Measurements from ENCODE around the gene SLC44A5.

Gene SLC44A5

DNA sequence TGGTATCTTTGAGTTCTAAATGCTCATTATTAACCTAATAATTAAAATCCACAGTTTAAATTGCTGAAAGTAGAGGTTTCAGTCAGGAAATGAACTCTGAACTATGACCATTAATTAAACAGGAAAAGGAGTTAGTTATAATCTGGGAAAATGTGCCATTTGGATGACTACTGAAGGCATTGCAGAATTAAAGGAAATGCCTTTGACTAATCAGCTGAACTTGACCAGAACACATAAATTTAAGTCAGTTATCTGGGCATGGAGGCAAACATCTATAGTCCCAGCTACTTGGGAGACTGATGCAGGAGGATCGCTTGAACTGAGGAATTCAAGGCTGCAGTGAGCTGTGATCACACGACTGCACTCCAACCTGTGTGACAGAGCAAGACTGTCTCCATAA is 31.9 kb downstream of the SLC44A5 start:
- H2AFZ ChIP-seq (ENCODE audit: low read length) = no peak overlapping the region

DNA sequence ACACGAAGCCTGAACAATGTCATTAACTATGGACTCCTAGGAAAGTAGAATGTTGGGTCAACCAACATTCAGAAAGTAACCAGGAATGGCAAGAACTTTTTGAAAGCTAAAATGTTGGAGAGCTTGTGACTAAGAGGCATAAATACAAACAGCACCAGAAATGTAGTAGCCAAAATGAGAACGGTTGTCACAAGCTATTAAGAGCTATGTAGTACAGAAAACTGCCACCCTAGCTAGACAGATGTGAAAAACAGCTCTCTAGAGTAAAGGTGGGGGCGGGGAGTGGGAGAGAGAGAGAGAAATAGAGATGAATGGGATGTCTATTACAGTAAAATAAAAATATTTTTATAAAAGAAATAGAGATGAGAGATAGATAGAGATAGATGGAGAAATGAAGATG is 35.1 kb downstream of the SLC44A5 start:
- no peaks in the 10 kb centered on the region for H3K79me2 ChIP-seq (ENCODE audit: insufficient read depth, low read length)
- H3K9me2 ChIP-seq (ENCODE audit: low read depth, low read length) = no peaks in the 10 kb centered on the region
- TF ChIP-seq EZH2 (IDR thresholded peaks at IDR 0.05; ENCODE audit: borderline replicate concordance, low read length) = no peak
- no peak for TF ChIP-seq CTCF (IDR thresholded peaks at IDR 0.05; ENCODE audit: low read length)
- no peak overlapping the region for H2AFZ ChIP-seq (ENCODE audit: low read length)
- no peak overlapping the region for H3K4me2 ChIP-seq (ENCODE audit: low read length)
- no peak overlapping the region for H3K27ac ChIP-seq (ENCODE audit: low read depth, low read length, poor library complexity, severe bottlenecking)
- H3K9me3 ChIP-seq (ENCODE audit: low read length) = no peaks in the 10 kb centered on the region
- H3F3A ChIP-seq (ENCODE audit: insufficient read depth, low read length) = no peaks in the 10 kb centered on the region
- no peaks in the 10 kb centered on the region for H4K20me1 ChIP-seq (ENCODE audit: insufficient read depth, low read length)
- no peak overlapping the region for H3K4me3 ChIP-seq (ENCODE audit: low read depth, low read length, poor library complexity, severe bottlenecking)
- no peaks in the 10 kb centered on the region for H3K36me3 ChIP-seq (ENCODE audit: insufficient read depth, low read length)
- no peak overlapping the region for H3K9ac ChIP-seq (ENCODE audit: low read length)
- H3K27me3 ChIP-seq (ENCODE audit: insufficient read depth, low read length) = no peaks in the 10 kb centered on the region
- no peaks in the 10 kb centered on the region for H3K4me1 ChIP-seq (ENCODE audit: insufficient read depth, low read length, severe bottlenecking)

More for the DNA sequence above, 31.9 kb downstream of the SLC44A5 start:
- no peaks in the 10 kb centered on the region for H3K4me1 ChIP-seq (ENCODE audit: insufficient read depth, low read length, severe bottlenecking)
- H3K4me3 ChIP-seq (ENCODE audit: low read depth, low read length, poor library complexity, severe bottlenecking) = no peak overlapping the region
- H3F3A ChIP-seq (ENCODE audit: insufficient read depth, low read length) = no peaks in the 10 kb centered on the region
- no peaks in the 10 kb centered on the region for H3K9me2 ChIP-seq (ENCODE audit: low read depth, low read length)
- no peak overlapping the region for H3K9ac ChIP-seq (ENCODE audit: low read length)
- no peak overlapping the region for H3K27ac ChIP-seq (ENCODE audit: low read depth, low read length, poor library complexity, severe bottlenecking)
- no peaks in the 10 kb centered on the region for H3K9me3 ChIP-seq (ENCODE audit: low read length)
- no peaks in the 10 kb centered on the region for H4K20me1 ChIP-seq (ENCODE audit: insufficient read depth, low read length)
- no peaks in the 10 kb centered on the region for H3K79me2 ChIP-seq (ENCODE audit: insufficient read depth, low read length)
- no peaks in the 10 kb centered on the region for H3K27me3 ChIP-seq (ENCODE audit: insufficient read depth, low read length)
- H3K4me2 ChIP-seq (ENCODE audit: low read length) = no peak overlapping the region
- no peaks in the 10 kb centered on the region for H3K36me3 ChIP-seq (ENCODE audit: insufficient read depth, low read length)
- TF ChIP-seq EZH2 (IDR thresholded peaks at IDR 0.05; ENCODE audit: borderline replicate concordance, low read length) (no peak), CTCF (IDR thresholded peaks at IDR 0.05; ENCODE audit: low read length) (no peak)

DNA sequence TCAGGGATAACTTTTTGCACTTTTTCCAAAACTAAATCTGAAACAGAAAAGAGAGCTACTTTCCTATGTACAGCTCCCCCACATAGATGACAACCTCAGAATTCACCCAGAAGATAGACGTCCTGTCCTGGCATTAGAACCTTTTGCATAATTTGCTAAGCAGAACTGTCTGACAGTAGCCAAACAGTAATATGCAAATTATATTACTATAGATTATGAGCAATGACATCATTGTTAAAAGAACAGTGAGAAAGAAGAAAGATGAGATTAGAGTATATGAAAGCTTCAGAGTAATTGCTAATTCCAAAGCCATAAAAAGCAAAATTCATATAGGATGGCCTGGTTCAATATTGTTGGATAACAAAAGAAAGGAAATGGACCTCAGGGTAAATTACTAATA is 43.7 kb downstream of the SLC44A5 start:
- Histone ChIP-seq H3K79me2 (ENCODE audit: insufficient read depth, low read length) (no peaks in the 10 kb centered on the region), H3K9me3 (ENCODE audit: low read length) (no peaks in the 10 kb centered on the region), H3K4me3 (ENCODE audit: low read depth, low read length, poor library complexity, severe bottlenecking) (no peak overlapping the region), H3K9ac (ENCODE audit: low read length) (no peak overlapping the region), H3K36me3 (ENCODE audit: insufficient read depth, low read length) (no peaks in the 10 kb centered on the region), H3K27me3 (ENCODE audit: insufficient read depth, low read length) (no peaks in the 10 kb centered on the region), H4K20me1 (ENCODE audit: insufficient read depth, low read length) (no peaks in the 10 kb centered on the region), H2AFZ (ENCODE audit: low read length) (no peak overlapping the region), H3K27ac (ENCODE audit: low read depth, low read length, poor library complexity, severe bottlenecking) (no peak overlapping the region), H3K9me2 (ENCODE audit: low read depth, low read length) (no peaks in the 10 kb centered on the region), H3K4me1 (ENCODE audit: insufficient read depth, low read length, severe bottlenecking) (no peaks in the 10 kb centered on the region), H3K4me2 (ENCODE audit: low read length) (no peak overlapping the region), H3F3A (ENCODE audit: insufficient read depth, low read length) (no peaks in the 10 kb centered on the region)
- TF ChIP-seq EZH2 (IDR thresholded peaks at IDR 0.05; ENCODE audit: borderline replicate concordance, low read length) (no peak), CTCF (IDR thresholded peaks at IDR 0.05; ENCODE audit: low read length) (no peak)

Measured in OCI-LY1 (cell line).